ENCODE measurements around the gene FUBP3. TPM values are rescaled to one million over a fixed set of nuclear protein-coding genes. Genes with fewer than 3 reads are reported as not detected.
"Not testable (repeated sequence)": the region's sequence is repeated elsewhere in the genome, so short reads cannot be mapped to it uniquely, and the experiment has no call there.

Gene FUBP3
- polyA plus RNA-seq, 1 experiment, result 38.8 TPM

DNA sequence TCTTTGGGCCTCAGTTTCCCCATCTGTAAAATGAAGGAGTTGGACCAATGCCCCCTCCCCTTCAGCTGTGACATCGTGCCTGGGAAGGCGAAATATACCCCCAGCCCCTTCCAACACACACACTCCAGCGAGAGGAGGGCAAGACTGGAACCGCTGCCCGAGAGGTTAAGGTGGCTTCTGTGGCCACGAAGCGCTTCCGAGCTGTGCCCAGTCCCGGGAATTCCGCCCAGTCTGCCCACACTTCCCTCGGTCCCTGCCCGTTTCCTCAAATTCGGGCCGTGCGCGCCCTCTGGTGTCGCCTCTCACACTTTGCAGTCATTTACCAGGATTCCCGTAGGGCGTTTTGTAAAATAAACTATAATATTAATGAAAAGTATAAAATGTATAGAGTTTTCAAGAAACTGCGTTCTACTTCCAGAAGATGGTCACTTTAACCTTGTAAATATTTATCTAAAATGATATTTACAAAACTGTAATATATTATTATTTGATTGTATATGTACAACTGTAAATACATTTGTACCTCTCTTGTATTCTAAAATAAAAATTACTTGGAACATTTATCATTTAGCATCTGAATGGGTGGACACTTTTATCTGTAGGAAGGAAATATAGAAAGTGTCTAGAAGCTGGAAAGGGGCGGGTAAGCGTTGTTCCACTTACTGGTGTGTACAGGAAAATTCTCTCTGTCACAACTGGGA is 103.2 kb downstream of the FUBP3 start:
- H3K27me3 ChIP-seq (ENCODE audit: control insufficient read depth, insufficient read depth, low read length), result peaks cover 9% of the 10 kb centered on the region
- TF ChIP-seq, protein P1, sequence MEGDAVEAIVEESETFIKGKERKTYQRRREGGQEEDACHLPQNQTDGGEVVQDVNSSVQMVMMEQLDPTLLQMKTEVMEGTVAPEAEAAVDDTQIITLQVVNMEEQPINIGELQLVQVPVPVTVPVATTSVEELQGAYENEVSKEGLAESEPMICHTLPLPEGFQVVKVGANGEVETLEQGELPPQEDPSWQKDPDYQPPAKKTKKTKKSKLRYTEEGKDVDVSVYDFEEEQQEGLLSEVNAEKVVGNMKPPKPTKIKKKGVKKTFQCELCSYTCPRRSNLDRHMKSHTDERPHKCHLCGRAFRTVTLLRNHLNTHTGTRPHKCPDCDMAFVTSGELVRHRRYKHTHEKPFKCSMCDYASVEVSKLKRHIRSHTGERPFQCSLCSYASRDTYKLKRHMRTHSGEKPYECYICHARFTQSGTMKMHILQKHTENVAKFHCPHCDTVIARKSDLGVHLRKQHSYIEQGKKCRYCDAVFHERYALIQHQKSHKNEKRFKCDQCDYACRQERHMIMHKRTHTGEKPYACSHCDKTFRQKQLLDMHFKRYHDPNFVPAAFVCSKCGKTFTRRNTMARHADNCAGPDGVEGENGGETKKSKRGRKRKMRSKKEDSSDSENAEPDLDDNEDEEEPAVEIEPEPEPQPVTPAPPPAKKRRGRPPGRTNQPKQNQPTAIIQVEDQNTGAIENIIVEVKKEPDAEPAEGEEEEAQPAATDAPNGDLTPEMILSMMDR (IDR thresholded peaks at IDR 0.05; ENCODE audit: insufficient read depth, low read depth, low read length), result peak; percentile 86
- H3K36me3 ChIP-seq (ENCODE audit: control insufficient read depth, insufficient read depth, low read length), result no peaks in the 10 kb centered on the region
- ChIA-PET CTCF (interaction anchor here (0.6 to 8.4 kb wide), 24 partner anchors 8 to 574 kb away, joined by 3 to 184 read pairs (median 4); partner anchors contain the start of gene EXOSC2), POLR2A (no interaction called here)
- DNase-seq (ENCODE audit: low read depth), result no peak
- H3K4me3 ChIP-seq (ENCODE audit: low read depth, low read length), result no peak overlapping the region

DNA sequence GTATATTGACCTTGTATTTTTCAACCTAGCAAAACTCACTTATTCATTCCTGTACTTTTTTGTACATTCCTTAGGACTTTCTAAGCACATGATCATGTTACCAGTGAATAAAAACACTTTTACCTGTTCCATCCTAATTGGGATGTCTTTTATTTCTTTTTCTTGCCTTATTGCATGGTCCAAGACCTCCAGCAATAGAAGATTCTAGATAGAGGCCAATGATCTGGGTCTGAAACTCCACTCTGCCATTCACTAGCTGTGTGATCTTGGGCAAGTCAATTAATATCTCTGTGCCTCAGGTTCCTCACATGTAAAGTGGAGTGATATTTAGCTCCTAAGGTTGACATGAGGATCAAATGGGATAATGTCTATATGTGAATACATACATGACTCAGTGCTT is 105.7 kb downstream of the FUBP3 start:
- Histone ChIP-seq H3K27me3 (ENCODE audit: control insufficient read depth, insufficient read depth, low read length) (peaks cover 3% of the 10 kb centered on the region), H3K4me3 (ENCODE audit: low read depth, low read length) (no peak overlapping the region), H3K36me3 (ENCODE audit: control insufficient read depth, insufficient read depth, low read length) (no peaks in the 10 kb centered on the region)
- TF ChIP-seq, protein P1 (IDR thresholded peaks at IDR 0.05; ENCODE audit: insufficient read depth, low read depth, low read length), result no peak
- POLR2A ChIA-PET, result no interaction called here
- CTCF ChIA-PET, result interaction anchor here (1.4 to 8.4 kb wide), 8 partner anchors 8 to 579 kb away, joined by 3 to 184 read pairs (median 4); partner anchors contain the start of gene EXOSC2
- no peak for DNase-seq (ENCODE audit: low read depth)

GRCh38 chr9:130685945-130686344 is 106.6 kb downstream of the FUBP3 start:
- CTCF ChIA-PET, result interaction anchor here (1.7 to 8.4 kb wide), 2 partner anchors 220 to 579 kb away, joined by 4 to 184 read pairs; no protein-coding TSS in a partner anchor
- POLR2A ChIA-PET; H3K4me3 ChIP-seq (ENCODE audit: low read depth, low read length); DNase-seq (ENCODE audit: low read depth); H3K36me3 ChIP-seq (ENCODE audit: control insufficient read depth, insufficient read depth, low read length); H3K27me3 ChIP-seq (ENCODE audit: control insufficient read depth, insufficient read depth, low read length): not testable (repeated sequence)

DNA sequence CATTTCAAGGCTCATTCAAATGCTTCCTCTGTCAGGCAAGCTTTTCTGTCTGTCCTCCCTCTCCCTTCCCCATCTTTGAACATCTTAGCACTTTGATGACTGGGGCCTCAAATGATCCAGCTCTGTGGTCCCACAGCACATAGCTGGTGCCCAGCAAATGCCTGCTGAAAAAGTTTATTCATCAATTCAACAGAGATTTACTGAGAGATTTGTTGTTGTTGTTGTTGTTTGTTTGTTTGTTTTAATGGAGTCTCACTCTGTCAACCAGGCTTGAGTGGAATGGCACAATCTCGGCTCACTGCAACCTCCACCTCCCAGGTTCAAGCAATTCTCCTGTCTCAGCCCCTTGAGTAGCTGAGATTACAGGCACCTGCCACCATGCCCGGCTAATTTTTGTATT is 108.2 kb downstream of the FUBP3 start:
- POLR2A ChIA-PET, result no interaction called here
- DNase-seq (ENCODE audit: low read depth), result no peak
- TF ChIP-seq, protein P1 (IDR thresholded peaks at IDR 0.05; ENCODE audit: insufficient read depth, low read depth, low read length), result no peak
- CTCF ChIA-PET, result interaction anchor here (0.7 to 8.4 kb wide), 3 partner anchors 14 to 235 kb away, joined by 3 to 184 read pairs (median 5); no protein-coding TSS in a partner anchor
- Histone ChIP-seq H3K27me3 (ENCODE audit: control insufficient read depth, insufficient read depth, low read length) (no peaks in the 10 kb centered on the region), H3K36me3 (ENCODE audit: control insufficient read depth, insufficient read depth, low read length) (no peaks in the 10 kb centered on the region), H3K4me3 (ENCODE audit: low read depth, low read length) (no peak overlapping the region)

Small RNA genes within 50 kb of the gene (small RNA-seq; reads per million reads assigned to genes)
- gene MIR6856 (ENCODE audit: insufficient read length, low read depth, low replicate concordance), result not detected

Other genes starting within 250 kb of the FUBP3 start
- gene ASS1, start 134.6 kb upstream of the FUBP3 start, polyA plus RNA-seq (2011; rRNA removed), result 1,063 and 1,223 TPM in 2 replicates
- gene PRDM12, start 85.0 kb downstream of the FUBP3 start, polyA plus RNA-seq (2011; rRNA removed), result not detected in 2 replicates
- gene EXOSC2, start 114.2 kb downstream of the FUBP3 start, polyA plus RNA-seq (2011; rRNA removed), result 19.8 and 20.3 TPM in 2 replicates

Data from BJ (cell line).